HEK293T (cell line): ENCODE results near the gene LSM3.

Experiments used
- CTCF ChIA-PET: fragments of 350-600 bp; formaldehyde crosslinking; extraction: SDS; loops from one replicate; lab custom pipeline; 2021; ENCODE audit warnings: antibody characterized with exemption, inconsistent platforms; lab: Yijun Ruan, JAX
- POLR2A ChIA-PET: fragments of 350-600 bp; formaldehyde crosslinking; extraction: SDS; loops from one replicate; lab custom pipeline; 2020; ENCODE audit warnings: antibody characterized with exemption, inconsistent platforms; lab: Yijun Ruan, JAX
- DNase-seq: peaks from one replicate; pipeline ENCODE4 v3.0.0; 2012; ENCODE audit warnings: mixed read lengths; ENCODE audit errors: extremely low spot score
- ARNT ChIP-seq: fragments of 450-650 bp; IDR thresholded peaks from 2 replicates; pipeline ENCODE4 v1.6.1; 2017; ENCODE audit warnings: mild to moderate bottlenecking
- BHLHE40 ChIP-seq: fragments of 450-650 bp; IDR thresholded peaks from 2 replicates; pipeline ENCODE4 v1.6.1; 2016; ENCODE audit warnings: mild to moderate bottlenecking, moderate library complexity, borderline replicate concordance
- CTBP1 ChIP-seq: fragments of 450-650 bp; IDR thresholded peaks from 2 replicates; pipeline ENCODE4 v1.6.1; 2016; ENCODE audit warnings: borderline replicate concordance
- ELF4 ChIP-seq: fragments of 450-650 bp; IDR thresholded peaks from 2 replicates; pipeline ENCODE4 v1.6.1; 2017; ENCODE audit warnings: antibody characterized with exemption
- FOXA1 ChIP-seq: fragments of 450-650 bp; IDR thresholded peaks from 2 replicates; pipeline ENCODE4 v1.6.1; 2016; ENCODE audit warnings: mild to moderate bottlenecking
- FOXK2 ChIP-seq: fragments of 450-650 bp; IDR thresholded peaks from 2 replicates; pipeline ENCODE4 v1.6.1; 2016; ENCODE audit warnings: mild to moderate bottlenecking
- FOXM1 ChIP-seq: fragments of 450-650 bp; IDR thresholded peaks from 2 replicates; pipeline ENCODE4 v1.6.1; 2017; ENCODE audit warnings: mild to moderate bottlenecking, borderline replicate concordance
- HDGF ChIP-seq: fragments of 450-650 bp; IDR thresholded peaks from 2 replicates; pipeline ENCODE4 v1.6.1; 2017; ENCODE audit warnings: antibody characterized with exemption, borderline replicate concordance
- L3MBTL2 ChIP-seq: fragments of 450-650 bp; conservative IDR thresholded peaks from 2 replicates; pipeline ENCODE4 v1.6.1; 2016; ENCODE audit warnings: mild to moderate bottlenecking
- LEF1 ChIP-seq: fragments of 450-650 bp; IDR thresholded peaks from 2 replicates; pipeline ENCODE4 v1.6.1; 2017; ENCODE audit warnings: mild to moderate bottlenecking, borderline replicate concordance
- NFRKB ChIP-seq: fragments of 450-650 bp; IDR thresholded peaks from 2 replicates; pipeline ENCODE4 v1.6.1; 2016; ENCODE audit warnings: mild to moderate bottlenecking, moderate library complexity
- PKNOX1 ChIP-seq: fragments of 450-650 bp; IDR thresholded peaks from 2 replicates; pipeline ENCODE4 v1.6.1; 2016
- SP1 ChIP-seq: fragments of 450-650 bp; IDR thresholded peaks from 2 replicates; pipeline ENCODE4 v1.6.1; 2017
- SUZ12 ChIP-seq: fragments of 450-650 bp; IDR thresholded peaks from 2 replicates; pipeline ENCODE4 v1.6.1; 2016; ENCODE audit warnings: mild to moderate bottlenecking
- TARDBP ChIP-seq: fragments of 450-650 bp; IDR thresholded peaks from 2 replicates; pipeline ENCODE4 v1.6.1; 2016
- ZNF384 ChIP-seq: fragments of 450-650 bp; IDR thresholded peaks from 2 replicates; pipeline ENCODE4 v1.6.1; 2016

Gene LSM3

GRCh38 chr3:14141144-14141543, 37.5 kb upstream of the LSM3 start:
- TF ChIP-seq L3MBTL2: no peak
- ChIA-PET POLR2A (no interaction called here), CTCF (no interaction called here)
- no peak for DNase-seq

- ChIA-PET CTCF (no interaction called here), POLR2A (no interaction called here)
- DNase-seq: no peak
- TF ChIP-seq FOXK2: no peak
- no peak for TF ChIP-seq BHLHE40
- no peak for TF ChIP-seq LEF1
These were observed 36.8 kb upstream of the LSM3 start for GRCh38 chr3:14141602-14142341.

- ChIA-PET POLR2A (no interaction called here), CTCF (interaction anchor here (0.8 kb wide), 1 partner anchor 247 kb away, joined by 3 read pairs; no protein-coding TSS in a partner anchor)
- DNase-seq: no peak
- TF ChIP-seq ARNT: no peak
- TF ChIP-seq FOXK2: no peak
- no peak for TF ChIP-seq BHLHE40
- TF ChIP-seq SUZ12: no peak
- no peak for TF ChIP-seq CTBP1
- TF ChIP-seq FOXM1: no peak
- no peak for TF ChIP-seq TARDBP
- no peak for TF ChIP-seq ELF4
- TF ChIP-seq FOXA1: no peak
- no peak for TF ChIP-seq HDGF
- no peak for TF ChIP-seq SP1
These were observed 35.9 kb upstream of the LSM3 start for GRCh38 chr3:14142567-14143270.

DNA sequence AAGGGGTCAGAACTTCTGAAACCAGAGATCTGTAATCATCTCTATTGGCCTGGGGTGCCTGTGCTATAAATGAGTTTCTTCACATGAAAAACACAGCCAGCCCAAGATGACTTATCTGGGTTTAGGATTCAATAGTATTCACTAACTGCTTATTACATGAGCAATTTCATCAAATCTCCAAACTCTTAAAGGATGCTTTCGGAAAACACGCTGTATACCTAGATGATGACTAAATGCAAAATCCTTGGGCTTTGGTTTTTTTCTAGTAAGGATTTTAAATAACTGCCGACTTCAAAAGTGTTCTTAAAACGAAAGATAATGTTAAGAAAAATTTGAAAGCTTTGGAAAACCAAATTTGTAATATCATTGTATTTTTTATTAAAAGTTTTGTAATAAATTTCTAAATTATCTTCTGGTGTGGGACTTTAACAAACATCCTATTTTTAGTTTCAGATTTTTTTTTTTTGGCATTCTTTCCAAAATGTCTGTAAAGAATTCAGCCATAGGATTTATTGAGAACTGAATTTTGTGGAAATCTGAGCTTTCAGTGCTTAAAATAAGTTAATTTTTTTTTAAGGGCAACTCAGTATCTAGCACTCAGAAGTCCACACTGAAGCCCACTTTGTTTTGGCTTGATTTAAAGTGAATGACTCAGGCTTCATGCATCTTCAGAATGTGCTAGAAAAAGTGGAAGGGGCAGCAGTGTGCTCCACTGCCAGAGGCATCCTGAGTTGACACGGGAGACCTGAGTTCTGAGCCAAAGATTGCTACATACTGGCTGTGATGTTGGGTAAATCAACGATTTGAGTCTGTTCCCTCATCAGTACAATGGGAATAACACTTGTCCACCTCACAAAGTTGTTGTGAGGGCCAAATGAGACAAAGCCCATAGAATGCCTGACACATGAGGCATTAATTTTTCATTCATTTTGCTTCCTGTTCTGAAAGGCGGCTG, 35.1 kb upstream of the LSM3 start:
- ChIA-PET POLR2A (no interaction called here), CTCF (no interaction called here)
- TF ChIP-seq ZNF384 (no peak), ELF4 (no peak), SP1 (no peak), SUZ12 (no peak), CTBP1 (no peak), FOXM1 (no peak), PKNOX1 (no peak), NFRKB (no peak), L3MBTL2 (no peak), HDGF (no peak), FOXK2 (no peak), ARNT (no peak), FOXA1 (no peak), LEF1 (no peak), BHLHE40 (no peak), TARDBP (no peak)
- no peak for DNase-seq

GRCh38 chr3:14144423-14145075, 34.1 kb upstream of the LSM3 start:
- TF ChIP-seq PKNOX1: peak; percentile 57
- no peak for TF ChIP-seq FOXK2
- DNase-seq: peak; percentile 67
- CTCF ChIA-PET: interaction anchor here (0.6 to 0.7 kb wide), 2 partner anchors 45 to 692 kb away, joined by 3 to 4 read pairs; no protein-coding TSS in a partner anchor
- POLR2A ChIA-PET: interaction anchor here (0.9 kb wide), 1 partner anchor 34 kb away, joined by 5 read pairs; the partner anchor contains the start of genes LSM3 and XPC

DNA sequence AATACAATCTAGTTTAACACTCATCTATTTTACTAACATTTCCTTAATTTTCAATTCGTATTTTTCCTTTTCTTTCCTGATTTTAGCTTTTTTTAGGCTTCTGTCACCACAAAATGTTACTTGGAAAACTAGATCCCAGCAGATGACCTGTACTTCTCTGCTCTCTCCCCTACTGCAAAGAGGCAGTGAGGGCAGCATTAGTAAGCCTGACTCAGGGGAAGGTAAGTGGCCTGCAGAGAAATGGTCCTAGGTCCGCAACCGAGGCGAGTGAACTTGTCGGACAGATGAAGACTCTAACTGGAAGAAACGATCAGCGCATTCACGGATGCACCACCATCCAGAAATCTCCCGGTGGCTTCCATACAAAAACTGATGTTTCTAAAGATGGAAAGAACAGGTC, 33.4 kb upstream of the LSM3 start:
- no peak for TF ChIP-seq BHLHE40
- TF ChIP-seq L3MBTL2: no peak
- no peak for TF ChIP-seq FOXM1
- TF ChIP-seq LEF1: no peak
- TF ChIP-seq HDGF: no peak
- no peak for TF ChIP-seq NFRKB
- TF ChIP-seq FOXA1: no peak
- TF ChIP-seq ARNT: no peak
- TF ChIP-seq TARDBP: no peak
- no peak for TF ChIP-seq CTBP1
- no peak for TF ChIP-seq ELF4
- no peak for TF ChIP-seq PKNOX1
- TF ChIP-seq SP1: no peak
- TF ChIP-seq FOXK2: no peak
- TF ChIP-seq ZNF384: no peak
- no peak for TF ChIP-seq SUZ12
- DNase-seq: no peak
- POLR2A ChIA-PET: interaction anchor here (0.9 kb wide), 1 partner anchor 33 kb away, joined by 5 read pairs; the partner anchor contains the start of genes LSM3 and XPC
- CTCF ChIA-PET: interaction anchor here (0.7 to 1.6 kb wide), 2 partner anchors 249 to 692 kb away, joined by 4 to 6 read pairs; no protein-coding TSS in a partner anchor
